ENCODE data around the gene CACUL1. TPM values are rescaled to one million over a fixed set of nuclear protein-coding genes. Genes with fewer than 3 reads are reported as not detected.
A peak's percentile ranks its signal among the peaks of the same experiment; 100 is the strongest.

Gene CACUL1
- total RNA-seq, 1 donor from 2014 or later: 38.8 TPM

GRCh38 chr10:118732245-118733165 is 22.3 kb downstream of the CACUL1 start:
- DNase-seq (ENCODE audit: low spot score): no peak

- no peak for DNase-seq (ENCODE audit: low spot score)
Measured at GRCh38 chr10:118730756-118731456, 23.9 kb downstream of the CACUL1 start.

GRCh38 chr10:118729641-118730258 is 25.0 kb downstream of the CACUL1 start:
- peak; percentile 25 for DNase-seq (ENCODE audit: low spot score)

DNA sequence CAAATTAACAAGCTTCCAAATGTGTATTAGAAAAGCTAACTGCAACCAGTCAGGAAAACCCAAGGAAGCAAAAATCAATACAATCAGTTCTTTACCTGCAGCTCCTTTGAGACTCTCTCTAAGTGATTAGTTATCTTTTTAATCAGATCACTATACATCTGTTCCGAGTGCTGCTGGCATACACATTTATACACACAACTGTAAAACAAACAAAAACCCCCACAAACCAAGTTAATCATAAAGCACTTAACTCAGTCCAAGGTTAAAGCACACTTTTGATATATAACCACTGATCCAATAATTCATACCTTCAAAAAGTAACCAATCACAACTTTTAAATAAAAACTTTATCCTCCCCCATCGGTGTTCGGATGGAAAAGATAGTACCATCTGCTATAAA is 25.6 kb downstream of the CACUL1 start:
- no peak for DNase-seq (ENCODE audit: low spot score)

GRCh38 chr10:118725886-118726500 is 28.8 kb downstream of the CACUL1 start:
- no peak for DNase-seq (ENCODE audit: low spot score)

DNA sequence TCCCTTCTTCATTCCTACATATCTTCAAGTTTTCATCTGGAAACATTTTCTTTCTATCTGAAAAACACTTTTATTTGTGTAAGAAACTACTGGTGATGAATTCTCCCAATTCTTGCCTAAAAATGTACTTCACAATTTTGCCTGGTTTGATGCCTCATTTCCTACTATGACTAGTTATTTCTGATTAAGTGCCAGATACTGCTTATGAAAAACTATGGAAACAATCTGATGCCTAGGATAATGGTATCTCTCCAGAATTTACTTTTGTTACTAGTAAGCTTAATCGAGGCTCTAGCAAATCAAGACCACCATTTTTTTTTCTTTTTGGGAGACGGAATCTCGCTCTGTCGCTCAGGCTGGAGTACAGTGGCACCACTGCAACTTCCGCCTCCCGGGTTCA is 31.3 kb downstream of the CACUL1 start:
- no peak for DNase-seq (ENCODE audit: low spot score)

DNA sequence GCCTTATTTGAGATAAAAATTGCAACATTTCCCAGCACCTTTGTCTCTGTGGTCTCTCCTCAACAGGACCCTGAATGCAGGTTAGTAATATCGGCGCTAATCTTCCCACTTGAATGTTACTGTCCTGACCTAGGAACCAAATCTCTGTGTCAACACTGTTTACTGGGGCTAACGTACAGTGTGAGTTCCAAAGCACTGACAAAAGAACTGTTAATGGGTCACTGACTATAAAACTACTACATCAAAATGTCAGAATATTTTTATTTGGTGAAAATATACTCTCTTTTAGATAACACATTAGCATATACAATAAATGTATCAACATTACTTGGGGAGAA is 33.3 kb downstream of the CACUL1 start:
- no peak for DNase-seq (ENCODE audit: low spot score)

- peak; percentile 68 for DNase-seq (ENCODE audit: low spot score)
Measured at GRCh38 chr10:118720685-118721538, 33.9 kb downstream of the CACUL1 start.

GRCh38 chr10:118714366-118714765 is 40.4 kb downstream of the CACUL1 start:
- DNase-seq (ENCODE audit: low spot score): no peak

DNA sequence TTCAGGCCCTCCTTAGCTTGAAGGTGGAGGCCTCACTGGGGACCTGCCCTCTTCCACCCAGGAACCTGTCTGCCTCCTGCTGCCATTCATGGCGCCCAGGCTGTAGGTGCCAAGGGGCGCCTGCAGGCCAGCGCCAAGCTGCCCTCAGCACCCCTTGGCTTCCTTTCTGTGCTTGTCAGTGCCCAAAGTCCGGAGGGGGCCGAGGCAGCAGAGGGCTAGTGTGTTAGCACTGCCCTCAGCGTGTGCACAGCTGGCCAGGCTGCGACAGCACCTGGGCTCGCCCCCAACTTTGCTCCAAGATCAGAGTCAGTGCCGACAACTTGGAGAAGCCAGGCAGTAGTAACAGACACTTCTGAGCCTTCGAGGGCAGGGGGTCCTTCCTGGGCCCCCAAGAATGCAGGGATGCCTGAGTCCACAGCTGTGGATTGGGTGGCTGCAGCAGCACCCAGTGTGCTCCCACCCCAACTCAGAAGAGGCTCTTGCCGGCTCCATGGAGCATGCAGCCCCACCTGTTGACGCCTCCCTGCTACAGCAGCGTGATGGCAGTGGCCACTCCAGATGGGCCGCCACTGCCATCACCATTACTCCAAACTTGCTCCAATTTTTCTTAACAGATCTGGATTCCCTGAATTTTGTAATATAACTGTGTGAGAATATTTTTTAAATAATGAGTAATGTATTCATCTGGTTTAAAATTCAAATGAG is 41.7 kb downstream of the CACUL1 start:
- no peak for DNase-seq (ENCODE audit: low spot score)

DNA sequence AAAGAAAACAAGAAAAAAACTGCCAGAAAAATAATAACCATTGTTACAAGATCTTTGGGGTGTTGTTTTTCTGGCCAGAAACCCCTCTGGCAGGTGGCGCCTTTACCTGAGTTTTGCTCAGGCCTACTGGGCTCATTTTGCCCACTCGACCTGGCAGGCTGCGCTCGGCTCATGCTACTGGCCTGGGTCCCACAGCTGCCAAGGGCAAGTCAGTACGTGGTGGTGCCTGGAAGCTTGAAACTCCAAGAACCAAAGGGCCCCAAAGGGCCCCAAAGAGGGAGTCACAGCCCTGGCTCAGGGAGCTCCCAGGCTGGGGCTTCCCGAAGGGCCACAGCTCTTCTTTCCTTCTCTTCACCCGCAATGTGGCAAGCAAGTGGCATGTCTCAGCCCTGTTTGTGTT is 42.7 kb downstream of the CACUL1 start:
- no peak for DNase-seq (ENCODE audit: low spot score)

DNA sequence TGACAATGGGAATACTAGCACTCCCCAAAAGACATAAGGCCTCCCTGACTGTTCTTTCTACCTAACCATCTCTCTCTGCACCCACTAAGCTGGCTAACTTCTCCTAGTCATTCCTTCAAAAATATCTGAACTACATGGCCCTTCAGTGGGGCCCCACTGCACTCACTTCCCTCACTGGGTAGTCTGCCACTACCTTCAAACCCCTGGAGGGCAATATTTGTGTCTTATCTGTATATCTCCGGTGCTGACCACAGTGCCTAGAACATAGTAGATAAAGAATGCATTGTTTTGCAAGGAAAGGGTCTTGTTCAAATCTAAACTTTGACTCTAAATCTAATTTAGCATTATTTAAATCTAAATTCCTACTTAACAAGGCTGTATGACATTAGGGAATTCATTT is 44.3 kb downstream of the CACUL1 start:
- DNase-seq (ENCODE audit: low spot score): no peak

DNA sequence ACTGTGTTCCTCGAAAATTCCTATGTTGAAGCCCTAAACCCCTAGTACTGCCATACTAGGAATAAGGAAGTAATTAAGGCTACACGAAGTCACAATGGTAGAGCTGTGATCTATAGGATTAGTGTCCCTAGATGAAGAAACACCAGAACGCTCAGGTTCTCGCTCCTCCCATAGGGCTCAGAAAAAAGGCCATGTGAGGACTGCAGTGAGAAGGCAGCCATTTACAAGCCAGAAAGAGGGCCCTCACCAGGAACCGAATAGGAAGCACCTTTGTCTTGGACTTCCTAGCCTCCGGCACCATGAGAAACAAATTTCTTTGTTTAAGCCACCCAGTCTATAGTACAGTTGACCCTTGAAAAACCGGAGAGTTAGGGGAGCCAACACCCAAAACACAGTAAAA is 46.2 kb downstream of the CACUL1 start:
- DNase-seq (ENCODE audit: low spot score): no peak

DNA sequence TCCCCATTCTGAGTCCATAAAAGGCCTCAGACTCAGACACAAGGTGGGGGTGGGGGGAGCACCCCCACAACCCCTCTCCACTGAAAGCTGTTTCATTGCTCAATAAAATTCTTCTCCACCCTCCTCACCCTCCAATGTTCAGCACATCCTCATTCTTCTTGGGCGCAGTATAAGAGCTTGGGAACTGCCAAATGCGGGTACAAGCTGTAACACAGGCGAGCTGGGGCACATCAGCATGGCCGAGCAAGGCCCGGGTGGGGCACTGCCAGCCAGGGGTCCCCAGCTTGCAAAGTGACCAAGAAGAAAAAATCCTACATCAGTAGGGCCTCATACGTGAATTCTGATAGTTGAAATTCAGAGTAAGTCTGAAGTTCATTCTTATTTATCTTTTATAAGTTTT is 50.1 kb downstream of the CACUL1 start:
- no peak for DNase-seq (ENCODE audit: low spot score)

DNA sequence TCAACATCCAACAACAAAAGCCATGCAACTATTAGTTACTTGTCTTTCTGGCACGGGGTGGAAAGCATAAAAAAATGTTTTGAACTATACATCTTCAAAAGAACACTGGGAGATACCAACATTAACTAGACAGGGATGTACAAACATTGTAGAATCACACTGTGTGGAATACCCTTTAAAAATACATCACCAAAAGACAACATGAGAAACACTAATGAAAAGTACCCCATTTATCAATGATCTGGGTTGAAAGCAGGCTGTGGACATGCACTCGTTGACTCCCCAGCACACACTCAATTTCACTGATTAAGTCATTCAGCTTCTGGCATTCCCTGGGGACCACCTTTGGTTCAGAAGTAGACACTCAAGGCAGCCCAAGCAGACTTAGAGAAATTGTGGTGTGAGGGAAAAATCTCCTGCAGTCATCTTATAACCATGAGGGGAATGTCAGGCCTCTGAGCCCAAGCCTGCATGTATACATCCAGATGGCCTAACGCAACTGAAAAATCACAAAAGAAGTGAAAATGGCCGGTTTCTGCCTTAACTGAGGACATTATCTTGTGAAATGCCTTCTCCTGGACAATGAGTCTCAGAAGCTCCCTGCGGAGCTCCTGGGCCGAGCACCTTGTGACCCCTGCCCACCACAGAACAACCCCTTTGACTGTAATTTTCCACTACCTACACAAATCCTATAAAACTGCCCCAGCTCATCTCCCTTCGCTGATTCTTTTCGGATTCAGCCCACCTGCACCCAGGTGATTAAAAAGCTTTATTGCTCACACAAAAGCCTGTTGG is 53.0 kb downstream of the CACUL1 start:
- no peak for DNase-seq (ENCODE audit: low spot score)

DNA sequence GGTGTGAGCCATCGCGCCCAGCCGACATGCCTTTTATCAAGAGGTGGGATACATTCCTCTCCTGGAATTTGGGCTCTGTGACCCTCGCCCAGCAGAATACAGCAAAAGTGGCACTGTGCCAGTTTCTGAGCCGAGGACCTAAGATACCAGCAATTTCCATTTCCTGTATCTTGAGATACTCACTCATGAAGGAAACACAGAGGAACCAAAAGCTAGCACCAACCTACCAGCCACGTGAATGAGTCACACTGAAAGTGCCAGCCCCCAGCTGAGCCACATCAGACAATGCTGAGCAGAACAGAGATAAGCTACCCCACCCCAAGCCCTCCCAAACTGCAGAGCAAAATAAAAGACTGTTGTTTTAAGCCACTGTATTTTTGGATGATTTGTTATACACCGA is 56.3 kb downstream of the CACUL1 start:
- no peak for DNase-seq (ENCODE audit: low spot score)

DNA sequence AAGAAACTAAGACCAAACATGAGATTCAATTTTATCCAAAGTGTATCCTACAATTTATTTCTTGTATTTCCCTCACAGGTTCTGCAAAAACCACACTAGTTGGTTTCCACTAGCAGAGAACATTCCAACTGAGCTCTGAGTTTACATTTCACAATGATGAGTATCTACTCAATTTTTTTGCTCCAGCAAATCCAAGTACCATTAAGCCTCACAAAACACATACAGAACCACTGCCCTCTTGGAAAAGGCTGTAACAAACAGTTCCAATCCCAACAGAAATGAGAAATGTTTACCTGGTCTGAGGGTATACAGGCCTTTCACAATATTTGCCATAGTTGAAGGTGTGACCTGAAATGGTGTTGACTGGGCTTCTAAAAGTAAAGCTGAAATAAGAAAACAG is 59.9 kb downstream of the CACUL1 start:
- no peak for DNase-seq (ENCODE audit: low spot score)

GRCh38 chr10:118692872-118693271 is 61.9 kb downstream of the CACUL1 start:
- DNase-seq (ENCODE audit: low spot score): peak; percentile 86

GRCh38 chr10:118689070-118689858 is 65.5 kb downstream of the CACUL1 start:
- DNase-seq (ENCODE audit: low spot score): no peak
